Measurements from ENCODE around the gene LITAF. TPM values are rescaled to one million over a fixed set of nuclear protein-coding genes. Genes with fewer than 3 reads are reported as not detected.
"Not testable (repeated sequence)": the region's sequence is repeated elsewhere in the genome, so short reads cannot be mapped to it uniquely, and the experiment has no call there.

The LITAF gene
- polyA plus RNA-seq, 1 of the 3 experiments (the other 2 are of a cell fraction) = 45.7 TPM

DNA sequence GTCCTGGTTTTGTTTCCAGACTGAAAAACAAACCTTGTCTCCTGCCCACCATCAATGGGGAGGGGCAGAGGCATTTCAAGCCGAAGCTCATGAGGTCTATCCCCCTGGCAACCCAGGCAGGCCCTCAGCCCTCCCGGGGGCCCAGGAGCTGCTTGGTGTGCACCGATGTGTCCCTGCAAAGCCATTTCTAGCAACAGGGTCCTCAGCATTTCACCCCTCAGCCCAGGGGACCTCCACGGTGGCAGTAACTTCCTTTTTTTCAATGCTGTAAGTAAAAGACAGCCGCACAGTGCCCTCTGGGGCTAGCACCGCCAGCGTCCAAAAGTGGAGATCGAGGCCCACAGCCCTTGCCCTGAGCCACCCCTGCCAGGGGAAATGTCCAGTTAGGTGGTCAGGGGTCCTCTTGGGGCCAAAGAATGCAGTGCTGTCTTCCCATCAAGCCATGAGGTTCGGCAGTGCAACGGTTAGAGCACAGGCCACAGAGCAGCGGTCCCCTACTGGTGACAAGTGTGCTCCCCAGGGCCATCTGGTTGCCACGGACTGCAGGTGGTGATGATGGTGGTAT lies 79.9 kb downstream of the LITAF start:
- no peak overlapping the region for H2AFZ ChIP-seq (ENCODE audit: low read depth)
- CTCF ChIA-PET = interaction anchor here (1.3 kb wide), 1 partner anchor 79 kb away, joined by 3 read pairs; no protein-coding TSS in a partner anchor
- no peak for DNase-seq
- no peak overlapping the region for H3K4me2 ChIP-seq
- WGBS (ENCODE audit: low lambda C conversion rate) = 88% methylated on average over 10 of the region's 12 CpGs
- no peak overlapping the region for H3K9ac ChIP-seq
- no peak overlapping the region for H3K27ac ChIP-seq (ENCODE audit: low read depth in 2 of 2, low read length in 1 of 2)
- H3F3A ChIP-seq (replicated peaks; ENCODE audit: insufficient read depth) = peaks cover 4% of the 10 kb centered on the region
- no peaks in the 10 kb centered on the region for H3K79me2 ChIP-seq (ENCODE audit: insufficient read depth)
- H3K4me3 ChIP-seq (ENCODE audit: low read depth in 2 of 2, low read length in 1 of 2) = no peak overlapping the region
- H3K36me3 ChIP-seq (replicated peaks in 1 of 2; ENCODE audit: control insufficient read depth in 1 of 2, insufficient read depth in 2 of 2, low read length in 1 of 2) = no peaks in the 10 kb centered on the region
- peaks cover 0 to 14% of the 10 kb centered on the region in 2 experiments; a peak in 1 of 4 replicates for H3K4me1 ChIP-seq (ENCODE audit: control insufficient read depth in 1 of 2, insufficient read depth in 2 of 2, low read depth in 1 of 2, low read length in 1 of 2)
- H3K27me3 ChIP-seq (ENCODE audit: insufficient read depth) = no peaks in the 10 kb centered on the region
- POLR2A ChIA-PET = no interaction called here
- TF ChIP-seq IRF3 (IDR thresholded peaks at IDR 0.05; ENCODE audit: low read depth, low read length) (no peak), FOXJ3 (CRISPR knock-in tag; IDR thresholded peaks at IDR 0.05) (no peak), MAX (IDR thresholded peaks at IDR 0.05; ENCODE audit: low read depth) (no peak), TCF12 (IDR thresholded peaks at IDR 0.05) (no peak), GABPA (IDR thresholded peaks at IDR 0.05; ENCODE audit: low read depth) (no peak), SMC3 (IDR thresholded peaks at IDR 0.05; ENCODE audit: low read depth, low read length) (no peak), MXI1 (IDR thresholded peaks at IDR 0.05; ENCODE audit: low read depth, low read length) (no peak)
- H3K9me2 ChIP-seq = no peaks in the 10 kb centered on the region
- H4K20me1 ChIP-seq (ENCODE audit: insufficient read depth) = no peaks in the 10 kb centered on the region
- H3K9me3 ChIP-seq = no peaks in the 10 kb centered on the region

DNA sequence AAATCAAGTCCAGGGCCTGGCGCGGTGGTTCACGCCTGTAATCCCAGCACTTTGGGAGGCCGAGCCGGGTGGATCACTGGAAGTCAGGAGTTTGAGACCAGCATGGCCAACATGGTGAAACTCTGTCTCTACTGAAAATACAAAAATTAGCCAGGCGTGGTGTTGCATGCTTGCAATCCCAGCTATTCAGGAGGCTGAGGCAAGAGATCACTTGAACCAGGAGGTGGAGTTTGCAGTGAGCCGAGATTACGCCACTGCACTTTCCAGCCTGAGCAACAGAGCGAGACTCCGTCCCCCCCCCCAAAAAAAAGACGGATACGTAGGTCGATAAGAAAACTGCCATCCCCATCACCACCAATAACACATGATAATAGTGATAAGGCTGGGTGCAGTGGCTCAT lies 82.5 kb downstream of the LITAF start:
- H3K4me2 ChIP-seq; H3K4me3 ChIP-seq (ENCODE audit: low read depth in 2 of 2, low read length in 1 of 2); H3K27ac ChIP-seq (ENCODE audit: low read depth in 2 of 2, low read length in 1 of 2); H3K9me3 ChIP-seq; POLR2A ChIA-PET; H3K9me2 ChIP-seq; H3K27me3 ChIP-seq (ENCODE audit: insufficient read depth); DNase-seq; H3K79me2 ChIP-seq (ENCODE audit: insufficient read depth); H2AFZ ChIP-seq (ENCODE audit: low read depth); H3K9ac ChIP-seq; H3F3A ChIP-seq (replicated peaks; ENCODE audit: insufficient read depth); H4K20me1 ChIP-seq (ENCODE audit: insufficient read depth); H3K36me3 ChIP-seq (replicated peaks in 1 of 2; ENCODE audit: control insufficient read depth in 1 of 2, insufficient read depth in 2 of 2, low read length in 1 of 2): not testable (repeated sequence)
- H3K4me1 ChIP-seq (ENCODE audit: control insufficient read depth in 1 of 2, insufficient read depth in 2 of 2, low read depth in 1 of 2, low read length in 1 of 2) = peaks cover 0 to 18% of the 10 kb centered on the region in 2 experiments; a peak in 1 of 4 replicates
- 93% methylated on average over 13 of the region's 13 CpGs for WGBS (ENCODE audit: low lambda C conversion rate)
- CTCF ChIA-PET = interaction anchor here (1.0 to 1.3 kb wide), 3 partner anchors 19 to 108 kb away, joined by 3 to 5 read pairs (median 4); no protein-coding TSS in a partner anchor

- no peaks in the 10 kb centered on the region for H3K27me3 ChIP-seq (ENCODE audit: insufficient read depth)
- H2AFZ ChIP-seq (ENCODE audit: low read depth) = no peak overlapping the region
- H3K4me3 ChIP-seq (ENCODE audit: low read depth in 2 of 2, low read length in 1 of 2) = no peak overlapping the region
- WGBS (ENCODE audit: low lambda C conversion rate) = 83% methylated on average over 10 of the region's 10 CpGs
- H3K27ac ChIP-seq (ENCODE audit: low read depth in 2 of 2, low read length in 1 of 2) = peak overlapping the region in 1 of 2 experiments; percentile 2; a peak in 1 of 4 replicates
- no peak overlapping the region for H3K9ac ChIP-seq
- H4K20me1 ChIP-seq (ENCODE audit: insufficient read depth) = no peaks in the 10 kb centered on the region
- H3K4me1 ChIP-seq (ENCODE audit: control insufficient read depth in 1 of 2, insufficient read depth in 2 of 2, low read depth in 1 of 2, low read length in 1 of 2) = peaks cover 0 to 20% of the 10 kb centered on the region in 2 experiments; a peak in 1 of 4 replicates
- H3K4me2 ChIP-seq = no peak overlapping the region
- H3K9me2 ChIP-seq = no peaks in the 10 kb centered on the region
- no peaks in the 10 kb centered on the region for H3K36me3 ChIP-seq (replicated peaks in 1 of 2; ENCODE audit: control insufficient read depth in 1 of 2, insufficient read depth in 2 of 2, low read length in 1 of 2)
- no peaks in the 10 kb centered on the region for H3K9me3 ChIP-seq
- CTCF ChIA-PET = interaction anchor here (1.0 to 1.3 kb wide), 4 partner anchors 20 to 108 kb away, joined by 3 to 5 read pairs (median 4); no protein-coding TSS in a partner anchor
- peaks cover 6% of the 10 kb centered on the region for H3F3A ChIP-seq (replicated peaks; ENCODE audit: insufficient read depth)
- no peak for DNase-seq
- H3K79me2 ChIP-seq (ENCODE audit: insufficient read depth) = no peaks in the 10 kb centered on the region
- POLR2A ChIA-PET = no interaction called here
- TF ChIP-seq NFIC (IDR thresholded peaks at IDR 0.05; ENCODE audit: borderline replicate concordance) (no peak), MAX (IDR thresholded peaks at IDR 0.05; ENCODE audit: low read depth) (no peak), MXI1 (IDR thresholded peaks at IDR 0.05; ENCODE audit: low read depth, low read length) (no peak), EP300 (IDR thresholded peaks at IDR 0.05; ENCODE audit: borderline replicate concordance in 1 of 2, low read depth in 1 of 2, low read length in 1 of 2) (no peak), USF2 (IDR thresholded peaks at IDR 0.05; ENCODE audit: borderline replicate concordance, low read depth, low read length) (no peak), GABPA (IDR thresholded peaks at IDR 0.05; ENCODE audit: low read depth) (no peak), FOXJ3 (CRISPR knock-in tag; IDR thresholded peaks at IDR 0.05) (no peak), TAF1 (IDR thresholded peaks at IDR 0.05; ENCODE audit: borderline replicate concordance, low read depth, low read length) (no peak), NRF1 (IDR thresholded peaks at IDR 0.05; ENCODE audit: low read depth, low read length) (no peak), CTCF (IDR thresholded peaks at IDR 0.05) (no peak), CHD2 (IDR thresholded peaks at IDR 0.05; ENCODE audit: low read length, partially characterized antibody) (no peak), EZH2phosphoT487 (IDR thresholded peaks at IDR 0.05; ENCODE audit: borderline replicate concordance, low read depth) (no peak), POLR2AphosphoS5 (IDR thresholded peaks at IDR 0.05; ENCODE audit: low read depth, low read length) (no peak)
Observed at GRCh38 chr16:11503566-11503965, 83.2 kb downstream of the LITAF start.

All from SK-N-SH (cell line).